ENCODE data around the gene C10orf105.

DNA sequence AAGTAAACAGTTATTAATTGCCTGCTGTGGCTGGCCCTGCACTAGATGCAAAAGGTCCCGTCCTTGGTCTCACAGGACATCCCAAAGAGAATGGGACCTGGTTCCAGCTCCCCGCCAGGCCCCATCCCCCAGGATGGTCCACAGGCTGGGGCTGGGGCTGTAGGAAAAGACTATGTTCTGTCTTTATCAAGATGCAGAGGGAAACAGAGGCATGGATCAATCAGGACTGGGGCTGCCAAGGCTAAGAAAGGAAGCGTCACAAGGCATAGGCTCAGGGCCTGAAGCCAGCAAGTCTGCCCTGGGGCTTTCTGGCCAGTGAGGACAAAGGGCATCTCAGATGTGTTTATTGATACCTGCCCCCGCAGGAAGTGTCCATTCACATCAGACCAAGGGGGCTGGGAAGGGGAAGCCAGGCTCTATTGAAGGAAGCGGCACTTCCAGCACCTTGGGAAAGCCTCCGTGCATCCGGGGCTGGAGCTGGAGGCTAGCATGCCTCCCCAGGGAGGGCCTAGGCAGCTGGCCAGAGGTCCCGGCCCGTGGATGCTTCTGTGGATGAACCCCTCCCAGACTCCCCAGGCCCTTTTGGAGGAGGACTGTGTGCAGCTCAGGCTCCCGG lies 48.0 kb upstream of the C10orf105 start:
- TF ChIP-seq TAF1 (IDR thresholded peaks at IDR 0.05; ENCODE audit: borderline replicate concordance, insufficient read depth, low read length), result no peak
- TF ChIP-seq POLR2AphosphoS5 (IDR thresholded peaks at IDR 0.05; ENCODE audit: low read depth, low read length), result no peak
- no peak for TF ChIP-seq REST (IDR thresholded peaks at IDR 0.05; ENCODE audit: insufficient read depth in 1 of 2, low read depth in 2 of 2, low read length in 2 of 2)
